Erythroblast (primary cell): ENCODE measurements around the gene JAKMIP3.

Experiments used
- GATA1 ChIP-seq: IDR thresholded peaks from 2 replicates; pipeline ENCODE4 v1.6.1; 2011; ENCODE audit warnings: low read depth, mild to moderate bottlenecking, control low read depth, low read length, moderate library complexity
- POLR2A ChIP-seq: IDR thresholded peaks from 2 replicates; pipeline ENCODE4 v1.6.1; 2011; ENCODE audit warnings: mild to moderate bottlenecking, low read length

DNA sequence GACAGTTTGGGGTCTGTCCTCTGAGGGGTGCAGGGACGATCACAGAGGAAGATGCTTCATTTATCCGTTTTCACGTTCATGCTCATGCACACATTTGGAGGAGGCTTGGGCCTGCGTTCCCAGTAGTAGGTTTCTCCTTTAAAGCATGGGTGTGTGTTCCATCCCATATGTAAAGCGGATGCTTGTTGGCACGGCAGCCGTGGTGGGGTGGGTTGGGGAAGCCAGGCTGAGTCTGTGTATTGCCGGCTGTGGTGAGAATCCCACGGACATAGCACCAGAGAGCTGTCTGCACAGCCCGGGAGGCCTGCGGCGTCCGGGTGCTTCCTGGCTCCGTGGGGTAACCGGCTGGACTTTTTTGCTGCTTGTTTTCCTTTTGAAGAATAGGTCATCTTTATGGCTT lies 440 bp downstream of the JAKMIP3 start:
- TF ChIP-seq POLR2A (no peak), GATA1 (no peak)
